ENCODE data around the gene CHRNB4. TPM values are rescaled to one million over a fixed set of nuclear protein-coding genes. Genes with fewer than 3 reads are reported as not detected.
A peak's percentile ranks its signal among the peaks of the same experiment; 100 is the strongest.

CHRNB4 gene
- total and polyA plus RNA-seq, 4 donors = not detected

DNA sequence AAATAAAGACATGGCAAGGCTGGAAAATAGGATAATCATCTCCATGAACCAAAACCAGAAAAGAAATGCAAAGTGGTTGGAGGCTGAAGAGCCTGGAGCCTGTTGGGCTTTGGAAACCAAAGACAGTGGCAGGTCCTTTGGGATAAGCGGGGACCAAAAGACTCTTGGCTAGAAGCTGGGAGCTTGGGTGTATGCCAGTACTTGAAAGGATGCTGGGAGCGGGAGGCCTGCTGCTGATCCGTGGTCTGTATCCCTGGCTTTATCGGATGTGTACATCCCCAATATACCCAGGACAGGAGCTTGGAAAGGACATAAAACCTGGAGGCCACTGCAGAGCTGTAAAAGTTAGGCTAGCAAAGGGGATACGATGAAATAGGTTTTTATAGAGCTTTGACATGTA lies 1.3 kb upstream of the CHRNB4 start:
- TF ChIP-seq JUND (IDR thresholded peaks at IDR 0.05) (no peak), YY1 (IDR thresholded peaks at IDR 0.05) (no peak), FOXA2 (IDR thresholded peaks at IDR 0.05) (no peak), FOXA1 (IDR thresholded peaks at IDR 0.05) (no peak), TAF1 (conservative IDR thresholded peaks at IDR 0.05) (no peak)
- TF ChIP-seq, protein P1, sequence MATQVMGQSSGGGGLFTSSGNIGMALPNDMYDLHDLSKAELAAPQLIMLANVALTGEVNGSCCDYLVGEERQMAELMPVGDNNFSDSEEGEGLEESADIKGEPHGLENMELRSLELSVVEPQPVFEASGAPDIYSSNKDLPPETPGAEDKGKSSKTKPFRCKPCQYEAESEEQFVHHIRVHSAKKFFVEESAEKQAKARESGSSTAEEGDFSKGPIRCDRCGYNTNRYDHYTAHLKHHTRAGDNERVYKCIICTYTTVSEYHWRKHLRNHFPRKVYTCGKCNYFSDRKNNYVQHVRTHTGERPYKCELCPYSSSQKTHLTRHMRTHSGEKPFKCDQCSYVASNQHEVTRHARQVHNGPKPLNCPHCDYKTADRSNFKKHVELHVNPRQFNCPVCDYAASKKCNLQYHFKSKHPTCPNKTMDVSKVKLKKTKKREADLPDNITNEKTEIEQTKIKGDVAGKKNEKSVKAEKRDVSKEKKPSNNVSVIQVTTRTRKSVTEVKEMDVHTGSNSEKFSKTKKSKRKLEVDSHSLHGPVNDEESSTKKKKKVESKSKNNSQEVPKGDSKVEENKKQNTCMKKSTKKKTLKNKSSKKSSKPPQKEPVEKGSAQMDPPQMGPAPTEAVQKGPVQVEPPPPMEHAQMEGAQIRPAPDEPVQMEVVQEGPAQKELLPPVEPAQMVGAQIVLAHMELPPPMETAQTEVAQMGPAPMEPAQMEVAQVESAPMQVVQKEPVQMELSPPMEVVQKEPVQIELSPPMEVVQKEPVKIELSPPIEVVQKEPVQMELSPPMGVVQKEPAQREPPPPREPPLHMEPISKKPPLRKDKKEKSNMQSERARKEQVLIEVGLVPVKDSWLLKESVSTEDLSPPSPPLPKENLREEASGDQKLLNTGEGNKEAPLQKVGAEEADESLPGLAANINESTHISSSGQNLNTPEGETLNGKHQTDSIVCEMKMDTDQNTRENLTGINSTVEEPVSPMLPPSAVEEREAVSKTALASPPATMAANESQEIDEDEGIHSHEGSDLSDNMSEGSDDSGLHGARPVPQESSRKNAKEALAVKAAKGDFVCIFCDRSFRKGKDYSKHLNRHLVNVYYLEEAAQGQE (IDR thresholded peaks at IDR 0.05) = no peak
- TF ChIP-seq, protein P2, sequence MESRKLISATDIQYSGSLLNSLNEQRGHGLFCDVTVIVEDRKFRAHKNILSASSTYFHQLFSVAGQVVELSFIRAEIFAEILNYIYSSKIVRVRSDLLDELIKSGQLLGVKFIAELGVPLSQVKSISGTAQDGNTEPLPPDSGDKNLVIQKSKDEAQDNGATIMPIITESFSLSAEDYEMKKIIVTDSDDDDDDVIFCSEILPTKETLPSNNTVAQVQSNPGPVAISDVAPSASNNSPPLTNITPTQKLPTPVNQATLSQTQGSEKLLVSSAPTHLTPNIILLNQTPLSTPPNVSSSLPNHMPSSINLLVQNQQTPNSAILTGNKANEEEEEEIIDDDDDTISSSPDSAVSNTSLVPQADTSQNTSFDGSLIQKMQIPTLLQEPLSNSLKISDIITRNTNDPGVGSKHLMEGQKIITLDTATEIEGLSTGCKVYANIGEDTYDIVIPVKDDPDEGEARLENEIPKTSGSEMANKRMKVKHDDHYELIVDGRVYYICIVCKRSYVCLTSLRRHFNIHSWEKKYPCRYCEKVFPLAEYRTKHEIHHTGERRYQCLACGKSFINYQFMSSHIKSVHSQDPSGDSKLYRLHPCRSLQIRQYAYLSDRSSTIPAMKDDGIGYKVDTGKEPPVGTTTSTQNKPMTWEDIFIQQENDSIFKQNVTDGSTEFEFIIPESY (IDR thresholded peaks at IDR 0.05) = no peak
- Histone ChIP-seq H3K9me3 (ENCODE audit: control insufficient read depth in 4 of 4, low read length in 3 of 4) (no peaks in the 10 kb centered on the region), H3K9ac (ENCODE audit: low read depth in 1 of 2, low read length in 2 of 2) (no peak overlapping the region), H3K27me3 (ENCODE audit: control insufficient read depth in 4 of 4, insufficient read depth in 4 of 4, low read length in 3 of 4) (peaks cover 0 to 2% (median 0%) of the 10 kb centered on the region in 4 donors), H3K36me3 (ENCODE audit: control insufficient read depth in 4 of 4, insufficient read depth in 3 of 4, low read depth in 1 of 4, low read length in 3 of 4) (no peaks in the 10 kb centered on the region), H3K27ac (ENCODE audit: low read depth in 1 of 2, low read length in 2 of 2) (no peak overlapping the region), H3K4me3 (ENCODE audit: low read depth in 1 of 3, low read length in 3 of 3) (no peak overlapping the region), H3K4me1 (ENCODE audit: control insufficient read depth in 4 of 4, insufficient read depth in 4 of 4, low read length in 3 of 4) (peaks cover 0 to 11% (median 6%) of the 10 kb centered on the region in 4 donors)
- no peak for DNase-seq (ENCODE audit: low spot score)
- WGBS = 85% methylated on average over 5 of the region's 5 CpGs

DNA sequence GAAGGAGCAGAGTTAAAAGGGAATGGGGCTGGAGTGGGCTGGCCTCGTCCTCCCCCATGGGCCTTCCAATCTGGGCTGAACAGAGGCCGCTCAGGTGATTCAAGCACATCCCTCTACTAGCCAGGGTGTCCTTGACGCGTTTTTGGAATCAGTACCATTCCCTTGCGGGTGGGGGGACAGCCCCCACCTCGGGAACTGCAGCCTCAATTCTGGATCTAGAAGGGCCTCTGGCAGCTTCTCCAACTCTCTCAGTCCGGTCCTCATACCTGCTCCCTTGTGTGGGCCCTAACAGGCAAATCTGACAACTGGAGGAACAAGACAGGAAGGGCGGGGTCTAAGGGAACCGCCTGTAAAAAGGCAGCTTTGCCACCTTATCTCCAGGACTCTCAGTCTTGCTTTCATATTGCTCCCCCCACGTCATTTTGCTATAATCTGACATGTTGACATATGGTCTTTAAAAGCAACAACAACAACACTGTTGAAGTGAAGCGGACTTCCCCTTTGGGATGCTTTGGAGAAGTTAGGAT lies 802 bp upstream of the CHRNB4 start:
- 80% methylated on average over 11 of the region's 11 CpGs for WGBS
- TF ChIP-seq RXRA (IDR thresholded peaks at IDR 0.05) (no peak), GABPA (IDR thresholded peaks at IDR 0.05 in 1 of 2, conservative IDR thresholded peaks at IDR 0.05 in 1 of 2) (no peak), EGR1 (IDR thresholded peaks at IDR 0.05; ENCODE audit: low read depth in 2 of 2) (no peak), HNF4G (IDR thresholded peaks at IDR 0.05) (no peak)
- peaks cover 0 to 11% (median 6%) of the 10 kb centered on the region in 4 donors for H3K4me1 ChIP-seq (ENCODE audit: control insufficient read depth in 4 of 4, insufficient read depth in 4 of 4, low read length in 3 of 4)
- no peaks in the 10 kb centered on the region for H3K9me3 ChIP-seq (ENCODE audit: control insufficient read depth in 4 of 4, low read length in 3 of 4)
- no peak for DNase-seq (ENCODE audit: low spot score)
- H3K36me3 ChIP-seq (ENCODE audit: control insufficient read depth in 4 of 4, insufficient read depth in 3 of 4, low read depth in 1 of 4, low read length in 3 of 4) = no peaks in the 10 kb centered on the region
- H3K4me3 ChIP-seq (ENCODE audit: low read depth in 1 of 3, low read length in 3 of 3) = no peak overlapping the region
- H3K27me3 ChIP-seq (ENCODE audit: control insufficient read depth in 4 of 4, insufficient read depth in 4 of 4, low read length in 3 of 4) = peaks cover 0 to 2% (median 0%) of the 10 kb centered on the region in 4 donors
- H3K9ac ChIP-seq (ENCODE audit: low read depth in 1 of 2, low read length in 2 of 2) = no peak overlapping the region
- H3K27ac ChIP-seq (ENCODE audit: low read depth in 1 of 2, low read length in 2 of 2) = no peak overlapping the region

DNA sequence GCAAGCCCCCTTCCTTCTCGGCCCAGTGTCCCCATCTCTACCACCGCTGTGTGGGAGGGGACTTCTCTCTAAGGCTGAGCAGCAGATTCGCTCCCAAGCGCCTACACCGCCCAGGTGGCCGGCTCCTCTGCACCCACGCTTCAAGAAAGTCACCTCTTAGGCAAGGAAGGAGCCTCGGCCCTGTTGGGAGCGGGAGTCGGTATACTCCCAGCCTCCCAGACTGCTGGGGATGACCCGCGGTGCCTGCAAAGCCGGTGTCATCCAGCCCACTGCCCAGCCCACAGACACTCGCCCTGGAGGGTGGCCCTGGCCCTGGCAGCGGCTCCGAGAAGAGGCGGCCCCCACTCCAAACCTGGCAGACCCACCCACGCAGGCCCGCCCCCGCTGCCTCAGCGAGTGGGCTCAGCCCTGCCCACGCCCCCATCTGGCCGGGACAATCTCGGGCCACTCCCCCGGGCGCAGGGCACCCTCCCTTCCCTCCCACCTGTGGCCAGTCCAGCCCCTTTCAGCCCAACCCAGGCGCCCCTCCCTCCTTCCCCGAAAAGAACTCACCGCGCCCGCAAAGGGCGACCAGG lies 396 bp downstream of the CHRNB4 start:
- peaks cover 0 to 2% (median 0%) of the 10 kb centered on the region in 4 donors for H3K27me3 ChIP-seq (ENCODE audit: control insufficient read depth in 4 of 4, insufficient read depth in 4 of 4, low read length in 3 of 4)
- H3K36me3 ChIP-seq (ENCODE audit: control insufficient read depth in 4 of 4, insufficient read depth in 3 of 4, low read depth in 1 of 4, low read length in 3 of 4) = no peaks in the 10 kb centered on the region
- H3K4me1 ChIP-seq (ENCODE audit: control insufficient read depth in 4 of 4, insufficient read depth in 4 of 4, low read length in 3 of 4) = peaks cover 0 to 11% (median 6%) of the 10 kb centered on the region in 4 donors
- peak overlapping the region in 1 of 3 donors; percentile 33 for H3K4me3 ChIP-seq (ENCODE audit: low read depth in 1 of 3, low read length in 3 of 3)
- H3K9ac ChIP-seq (ENCODE audit: low read depth in 1 of 2, low read length in 2 of 2) = no peak overlapping the region
- no peaks in the 10 kb centered on the region for H3K9me3 ChIP-seq (ENCODE audit: control insufficient read depth in 4 of 4, low read length in 3 of 4)
- 30% methylated on average over 32 of the region's 32 CpGs for WGBS
- H3K27ac ChIP-seq (ENCODE audit: low read depth in 1 of 2, low read length in 2 of 2) = no peak overlapping the region
- no peak for DNase-seq (ENCODE audit: low spot score)
- TF ChIP-seq SP1 (IDR thresholded peaks at IDR 0.05) = no peak
- no peak for TF ChIP-seq HNF4A (conservative IDR thresholded peaks at IDR 0.05)
- TF ChIP-seq, protein P1 (IDR thresholded peaks at IDR 0.05) = no peak
- TF ChIP-seq EGR1 (IDR thresholded peaks at IDR 0.05; ENCODE audit: low read depth in 2 of 2) = no peak
- no peak for TF ChIP-seq TAF1 (conservative IDR thresholded peaks at IDR 0.05)
- no peak for TF ChIP-seq GABPA (IDR thresholded peaks at IDR 0.05 in 1 of 2, conservative IDR thresholded peaks at IDR 0.05 in 1 of 2)
- no peak for TF ChIP-seq JUND (IDR thresholded peaks at IDR 0.05)
- TF ChIP-seq HNF4G (IDR thresholded peaks at IDR 0.05) = no peak
- TF ChIP-seq, protein P2 (IDR thresholded peaks at IDR 0.05) = no peak
